ENCODE measurements around the gene MACROD2.

DNA sequence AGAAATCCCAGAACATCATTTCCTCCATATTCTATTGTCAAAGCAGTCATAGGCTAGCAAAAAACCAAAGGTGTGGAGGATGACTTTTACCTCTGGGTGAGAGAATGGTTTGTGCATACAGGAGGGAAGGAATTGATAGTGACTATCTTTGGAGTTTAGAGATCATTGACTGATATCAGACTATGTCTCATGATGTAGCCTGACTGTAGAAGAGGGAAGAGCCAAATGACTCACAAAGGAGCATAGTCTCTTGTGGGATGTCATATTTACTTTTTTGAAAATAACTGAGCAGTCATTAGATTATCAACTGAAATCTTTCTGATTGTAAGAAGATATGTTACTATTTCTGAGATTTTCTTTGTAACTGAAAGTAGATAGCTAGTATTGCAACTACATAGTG, 183.6 kb downstream of the MACROD2 start:
- TF ChIP-seq CTCF (conservative IDR thresholded peaks at IDR 0.05; ENCODE audit: low read depth in 2 of 2) (no peak), EZH2 (IDR thresholded peaks at IDR 0.05; ENCODE audit: low read depth, unreplicated experiment) (no peak), POLR2AphosphoS5 (IDR thresholded peaks at IDR 0.05; ENCODE audit: low read depth) (no peak), REST (IDR thresholded peaks at IDR 0.05; ENCODE audit: unreplicated experiment) (no peak), EZH2phosphoT487 (IDR thresholded peaks at IDR 0.05; ENCODE audit: unreplicated experiment) (no peak), CREB1 (CRISPR knock-in tag; IDR thresholded peaks at IDR 0.05; ENCODE audit: low read depth) (no peak), JUNB (IDR thresholded peaks at IDR 0.05; ENCODE audit: unreplicated experiment) (no peak)

All from GM23338 (cell line).